DND-41 (cell line): ENCODE measurements around the gene COL13A1.

Source experiments
- ATAC-seq: fragments of 200-7000 bp; cut with Tn5 transposase; 3 replicates; pipeline ENCODE4 v1.9.1; 2021; ENCODE audit warnings: low read depth; ENCODE audit not compliant: insufficient read depth
- DNase-seq: peaks from one replicate; pipeline ENCODE4 v3.0.0-alpha.2; 2020
- H2AFZ ChIP-seq: 2 replicates; pipeline ENCODE4 v1.6.0; 2012; ENCODE audit warnings: low read depth, low read length
- H3K27ac ChIP-seq: 2 replicates; pipeline ENCODE4 v1.5.1; 2012; ENCODE audit warnings: low read length, inconsistent platforms
- H3K27me3 ChIP-seq: fragments of 200-600 bp; sonication (generic); 2 replicates; pipeline ENCODE4 v1.6.0; 2012; ENCODE audit warnings: low read length, mild to moderate bottlenecking, inconsistent platforms; ENCODE audit not compliant: insufficient read depth, poor library complexity
- H3K36me3 ChIP-seq: 2 replicates; pipeline ENCODE4 v1.5.1; 2012; ENCODE audit warnings: low read length, inconsistent platforms; ENCODE audit not compliant: insufficient read depth
- H3K4me1 ChIP-seq: 2 replicates; pipeline ENCODE4 v1.5.1; 2012; ENCODE audit warnings: mild to moderate bottlenecking, low read length; ENCODE audit not compliant: insufficient read depth
- H3K4me2 ChIP-seq: 2 replicates; pipeline ENCODE4 v1.6.0; 2012; ENCODE audit warnings: mild to moderate bottlenecking, moderate library complexity, low read length, inconsistent platforms; ENCODE audit not compliant: insufficient read depth
- H3K4me3 ChIP-seq, 2 experiments: fragments of 200-600 bp in 1 of 2; shearing (Covaris generic) in 1 of 2; 2 replicates each; pipeline ENCODE4 v1.5.1; 2012 to 2016; ENCODE audit warnings: inconsistent platforms in 2 of 2, low read length in 2 of 2, mild to moderate bottlenecking in 2 of 2, low read depth in 1 of 2, moderate library complexity in 1 of 2
- H3K79me2 ChIP-seq: 2 replicates; pipeline ENCODE4 v1.6.0; 2012; ENCODE audit warnings: low read length, inconsistent platforms; ENCODE audit not compliant: insufficient read depth
- H3K9ac ChIP-seq: 2 replicates; pipeline ENCODE4 v1.6.0; 2012; ENCODE audit warnings: low read depth, mild to moderate bottlenecking, inconsistent platforms, low read length, moderate library complexity
- H3K9me3 ChIP-seq: 2 replicates; pipeline ENCODE4 v1.5.1; 2012; ENCODE audit warnings: low read length, moderate library complexity, mild to moderate bottlenecking, inconsistent platforms; ENCODE audit not compliant: insufficient read depth, severe bottlenecking
- H4K20me1 ChIP-seq: 2 replicates; pipeline ENCODE4 v1.6.0; 2012; ENCODE audit warnings: low read length; ENCODE audit not compliant: insufficient read depth
- EZH2 ChIP-seq: IDR thresholded peaks from 3 replicates; pipeline ENCODE4 v1.6.1; 2012; ENCODE audit warnings: borderline replicate concordance, low read depth, mild to moderate bottlenecking, moderate library complexity, low read length, inconsistent platforms; ENCODE audit not compliant: severe bottlenecking
- TF ChIP-seq, protein P1 (sequence below): IDR thresholded peaks from 2 replicates; pipeline ENCODE4 v1.5.1; 2012; ENCODE audit warnings: borderline replicate concordance, low read length, moderate library complexity, mild to moderate bottlenecking; ENCODE audit not compliant: poor library complexity, severe bottlenecking; ENCODE audit errors: extremely low read depth

The COL13A1 gene

DNA sequence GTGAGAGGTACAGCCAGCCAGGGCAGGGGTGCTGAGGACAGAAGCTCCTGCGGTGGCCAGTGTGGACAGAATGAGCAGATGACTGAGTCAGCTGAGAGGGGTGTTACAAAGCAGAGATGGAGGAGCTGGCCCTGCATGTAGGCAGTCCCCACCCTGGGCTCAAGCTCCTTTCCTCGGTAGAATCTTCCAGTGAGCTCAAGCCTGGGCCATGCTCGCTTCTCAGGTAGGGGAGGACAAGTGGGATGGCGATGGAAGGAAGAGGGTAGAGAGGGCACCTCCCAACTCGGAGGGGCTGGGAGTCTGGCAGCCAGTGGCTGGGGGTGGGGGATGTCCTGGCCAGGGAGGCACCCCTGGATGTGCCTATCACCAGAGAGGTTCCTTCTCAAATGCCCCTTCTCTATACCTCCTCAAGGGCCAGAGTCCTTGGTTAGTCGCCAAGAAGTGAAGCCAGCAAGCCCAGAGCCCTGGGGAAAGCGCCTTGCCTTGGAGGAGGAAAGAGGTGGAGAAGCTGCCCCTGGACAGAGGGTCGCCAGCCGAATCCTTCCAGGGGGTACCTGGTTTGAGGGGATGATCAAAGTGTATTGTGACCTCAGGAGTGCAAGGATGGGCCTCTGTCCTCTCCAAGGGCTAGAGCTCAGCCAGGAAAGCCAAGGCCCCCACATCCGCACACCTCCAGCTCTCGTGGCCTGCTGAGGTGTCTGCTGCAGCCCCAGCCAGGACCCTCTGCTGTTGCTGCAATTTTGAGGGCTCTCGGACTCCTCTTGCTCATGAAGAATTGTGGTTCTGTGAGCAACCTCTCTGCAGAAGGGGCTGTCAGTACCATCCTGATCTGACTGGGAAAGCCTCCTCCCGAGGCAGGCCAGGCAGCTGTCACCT, 162.4 kb downstream of the COL13A1 start:
- Histone ChIP-seq H3K4me1 (no peaks in the 10 kb centered on the region), H3K79me2 (no peaks in the 10 kb centered on the region), H3K4me2 (no peak overlapping the region), H3K36me3 (no peaks in the 10 kb centered on the region), H4K20me1 (no peaks in the 10 kb centered on the region), H2AFZ (no peak overlapping the region), H3K27ac (no peak overlapping the region), H3K4me3 (no peak overlapping the region), H3K27me3 (peaks cover 10% of the 10 kb centered on the region), H3K9ac (no peak overlapping the region), H3K9me3 (no peaks in the 10 kb centered on the region)
- DNase-seq (no peak), ATAC-seq (no peak)
- TF ChIP-seq, protein P1, sequence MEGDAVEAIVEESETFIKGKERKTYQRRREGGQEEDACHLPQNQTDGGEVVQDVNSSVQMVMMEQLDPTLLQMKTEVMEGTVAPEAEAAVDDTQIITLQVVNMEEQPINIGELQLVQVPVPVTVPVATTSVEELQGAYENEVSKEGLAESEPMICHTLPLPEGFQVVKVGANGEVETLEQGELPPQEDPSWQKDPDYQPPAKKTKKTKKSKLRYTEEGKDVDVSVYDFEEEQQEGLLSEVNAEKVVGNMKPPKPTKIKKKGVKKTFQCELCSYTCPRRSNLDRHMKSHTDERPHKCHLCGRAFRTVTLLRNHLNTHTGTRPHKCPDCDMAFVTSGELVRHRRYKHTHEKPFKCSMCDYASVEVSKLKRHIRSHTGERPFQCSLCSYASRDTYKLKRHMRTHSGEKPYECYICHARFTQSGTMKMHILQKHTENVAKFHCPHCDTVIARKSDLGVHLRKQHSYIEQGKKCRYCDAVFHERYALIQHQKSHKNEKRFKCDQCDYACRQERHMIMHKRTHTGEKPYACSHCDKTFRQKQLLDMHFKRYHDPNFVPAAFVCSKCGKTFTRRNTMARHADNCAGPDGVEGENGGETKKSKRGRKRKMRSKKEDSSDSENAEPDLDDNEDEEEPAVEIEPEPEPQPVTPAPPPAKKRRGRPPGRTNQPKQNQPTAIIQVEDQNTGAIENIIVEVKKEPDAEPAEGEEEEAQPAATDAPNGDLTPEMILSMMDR: no peak
- no peak for TF ChIP-seq EZH2

DNA sequence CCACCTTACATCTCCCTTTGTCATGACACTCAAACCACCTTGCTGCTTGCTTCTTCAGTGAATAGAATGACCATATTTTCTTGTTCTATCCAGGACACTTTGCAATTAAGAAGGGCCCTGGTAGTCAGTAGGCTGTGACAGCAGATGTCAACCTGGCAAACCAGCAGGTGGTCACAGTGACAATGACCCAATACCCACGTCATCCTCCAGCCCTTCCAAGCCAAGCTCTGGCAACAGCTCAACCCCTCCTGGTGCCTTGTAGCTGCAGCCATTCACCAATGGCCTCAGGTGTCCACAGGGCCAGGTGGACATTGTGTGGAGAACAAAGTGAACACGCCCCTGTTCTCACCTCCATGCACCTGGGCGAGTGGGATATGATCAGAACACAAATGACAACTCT, 163.4 kb downstream of the COL13A1 start:
- H4K20me1 ChIP-seq: no peaks in the 10 kb centered on the region
- no peak for ATAC-seq
- no peak overlapping the region for H2AFZ ChIP-seq
- no peak for DNase-seq
- TF ChIP-seq, protein P1: no peak
- TF ChIP-seq EZH2: no peak
- no peaks in the 10 kb centered on the region for H3K4me1 ChIP-seq
- no peaks in the 10 kb centered on the region for H3K79me2 ChIP-seq
- no peak overlapping the region for H3K27ac ChIP-seq
- no peak overlapping the region for H3K9ac ChIP-seq
- no peaks in the 10 kb centered on the region for H3K9me3 ChIP-seq
- no peaks in the 10 kb centered on the region for H3K36me3 ChIP-seq
- H3K4me2 ChIP-seq: no peak overlapping the region
- peaks cover 14% of the 10 kb centered on the region for H3K27me3 ChIP-seq
- H3K4me3 ChIP-seq: no peak overlapping the region

DNA sequence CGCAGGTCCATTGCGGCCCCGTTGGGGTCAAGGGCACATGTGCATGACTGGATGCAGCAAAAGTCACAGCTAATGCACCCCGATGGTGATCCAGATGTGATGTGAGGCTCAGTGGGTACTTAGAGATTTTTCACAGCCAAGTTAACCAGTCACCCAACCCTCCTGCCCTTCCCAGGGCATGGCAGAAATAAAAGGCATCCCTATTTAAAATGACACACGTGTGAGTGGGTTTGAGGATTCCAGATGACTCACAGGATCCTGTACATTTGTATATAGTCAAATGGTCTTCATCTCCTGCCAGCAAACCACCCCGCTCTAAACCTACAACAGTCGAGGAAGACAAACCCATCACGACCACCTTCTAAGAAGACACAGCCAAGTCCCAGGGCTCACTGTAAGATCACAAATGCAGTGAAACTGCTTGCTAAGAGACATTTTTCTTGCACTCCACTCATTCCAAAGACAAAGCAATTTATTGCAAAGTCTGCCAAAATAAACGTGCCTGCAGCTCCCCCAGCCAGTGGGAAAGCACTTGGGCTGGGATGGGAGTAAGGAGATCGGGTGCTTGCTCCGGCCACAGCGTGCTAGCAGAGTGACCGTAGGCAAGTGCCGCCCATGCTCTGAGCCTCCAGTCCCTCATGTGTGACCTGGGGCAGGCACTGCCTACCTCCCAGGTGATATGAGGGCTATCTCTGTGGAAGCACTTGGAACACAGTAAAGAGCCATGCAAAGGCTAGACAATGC, 164.4 kb downstream of the COL13A1 start:
- Histone ChIP-seq H3K4me2 (no peak overlapping the region), H3K4me3 (no peak overlapping the region), H3K9ac (no peak overlapping the region), H3K9me3 (no peaks in the 10 kb centered on the region), H3K4me1 (no peaks in the 10 kb centered on the region), H3K27ac (no peak overlapping the region), H2AFZ (no peak overlapping the region), H3K79me2 (no peaks in the 10 kb centered on the region), H3K27me3 (peaks cover 15% of the 10 kb centered on the region), H3K36me3 (no peaks in the 10 kb centered on the region), H4K20me1 (no peaks in the 10 kb centered on the region)
- ATAC-seq: no peak
- TF ChIP-seq, protein P1: no peak
- no peak for TF ChIP-seq EZH2
- DNase-seq: no peak
